BJ (cell line): ENCODE data around the gene SMIM3. TPM values are rescaled to one million over a fixed set of nuclear protein-coding genes. Genes with fewer than 3 reads are reported as not detected.
A peak's percentile ranks its signal among the peaks of the same experiment; 100 is the strongest.

Experiments
- CTCF ChIA-PET: fragments of 350-600 bp; formaldehyde crosslinking; extraction: SDS; loops from one replicate; lab custom pipeline; 2021; ENCODE audit warnings: antibody characterized with exemption, inconsistent platforms; lab: Yijun Ruan, JAX
- POLR2A ChIA-PET: fragments of 300-600 bp; sonication (Branson Sonifier 250); formaldehyde crosslinking; extraction: SDS; loops from one replicate; lab custom pipeline; 2021; ENCODE audit warnings: antibody characterized with exemption; lab: Charles Lee
- DNase-seq: peaks from one replicate; pipeline ENCODE4 v3.0.0-alpha.2; 2011; ENCODE audit warnings: low read depth
- H3K27me3 ChIP-seq: 2 replicates; pipeline ENCODE4 v1.6.0; 2011; ENCODE audit warnings: low read length; ENCODE audit not compliant: control insufficient read depth, insufficient read depth
- H3K36me3 ChIP-seq: 2 replicates; pipeline ENCODE4 v1.5.1; 2011; ENCODE audit warnings: low read length; ENCODE audit not compliant: control insufficient read depth, insufficient read depth
- H3K4me3 ChIP-seq: 2 replicates; pipeline ENCODE4 v1.5.1; 2011; ENCODE audit warnings: low read depth, mild to moderate bottlenecking, control low read depth, low read length
- polyA plus RNA-seq: library from polyadenylated mRNA; depleted of rRNA; stranded (reverse); fragments of >200 nt; gene quantifications from 2 replicates; pipeline ENCODE4 v1.2.3, GENCODE V29; 2011
- TF ChIP-seq, protein P1 (sequence below): IDR thresholded peaks from 2 replicates; pipeline ENCODE4 v1.5.1; 2011; ENCODE audit warnings: low read depth, mild to moderate bottlenecking, control low read depth, inconsistent platforms, low read length, moderate library complexity; ENCODE audit not compliant: insufficient read depth

SMIM3 gene
- polyA plus RNA-seq, 1 experiment = 43.7 TPM

DNA sequence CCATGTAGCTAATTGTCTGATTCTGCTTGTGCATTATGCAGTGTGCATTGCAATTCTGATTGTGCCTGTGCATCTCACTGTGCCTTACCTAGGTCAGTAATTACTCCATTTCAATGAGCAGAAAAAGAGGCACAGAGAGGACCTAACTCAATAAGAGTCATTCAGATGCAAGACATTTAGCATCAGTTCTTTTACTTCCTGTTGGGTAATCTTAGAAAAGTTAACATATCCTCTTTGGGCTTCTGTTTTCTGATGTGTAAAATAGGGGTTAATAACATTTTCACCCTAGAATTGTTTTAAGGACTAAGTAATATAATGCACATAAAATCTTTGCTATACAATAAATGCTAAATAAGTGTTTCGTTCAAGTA, 12.8 kb upstream of the SMIM3 start:
- CTCF ChIA-PET = no interaction called here
- TF ChIP-seq, protein P1, sequence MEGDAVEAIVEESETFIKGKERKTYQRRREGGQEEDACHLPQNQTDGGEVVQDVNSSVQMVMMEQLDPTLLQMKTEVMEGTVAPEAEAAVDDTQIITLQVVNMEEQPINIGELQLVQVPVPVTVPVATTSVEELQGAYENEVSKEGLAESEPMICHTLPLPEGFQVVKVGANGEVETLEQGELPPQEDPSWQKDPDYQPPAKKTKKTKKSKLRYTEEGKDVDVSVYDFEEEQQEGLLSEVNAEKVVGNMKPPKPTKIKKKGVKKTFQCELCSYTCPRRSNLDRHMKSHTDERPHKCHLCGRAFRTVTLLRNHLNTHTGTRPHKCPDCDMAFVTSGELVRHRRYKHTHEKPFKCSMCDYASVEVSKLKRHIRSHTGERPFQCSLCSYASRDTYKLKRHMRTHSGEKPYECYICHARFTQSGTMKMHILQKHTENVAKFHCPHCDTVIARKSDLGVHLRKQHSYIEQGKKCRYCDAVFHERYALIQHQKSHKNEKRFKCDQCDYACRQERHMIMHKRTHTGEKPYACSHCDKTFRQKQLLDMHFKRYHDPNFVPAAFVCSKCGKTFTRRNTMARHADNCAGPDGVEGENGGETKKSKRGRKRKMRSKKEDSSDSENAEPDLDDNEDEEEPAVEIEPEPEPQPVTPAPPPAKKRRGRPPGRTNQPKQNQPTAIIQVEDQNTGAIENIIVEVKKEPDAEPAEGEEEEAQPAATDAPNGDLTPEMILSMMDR = no peak
- POLR2A ChIA-PET = no interaction called here
- Histone ChIP-seq H3K4me3 (no peak overlapping the region), H3K27me3 (no peaks in the 10 kb centered on the region), H3K36me3 (no peaks in the 10 kb centered on the region)
- no peak for DNase-seq

DNA sequence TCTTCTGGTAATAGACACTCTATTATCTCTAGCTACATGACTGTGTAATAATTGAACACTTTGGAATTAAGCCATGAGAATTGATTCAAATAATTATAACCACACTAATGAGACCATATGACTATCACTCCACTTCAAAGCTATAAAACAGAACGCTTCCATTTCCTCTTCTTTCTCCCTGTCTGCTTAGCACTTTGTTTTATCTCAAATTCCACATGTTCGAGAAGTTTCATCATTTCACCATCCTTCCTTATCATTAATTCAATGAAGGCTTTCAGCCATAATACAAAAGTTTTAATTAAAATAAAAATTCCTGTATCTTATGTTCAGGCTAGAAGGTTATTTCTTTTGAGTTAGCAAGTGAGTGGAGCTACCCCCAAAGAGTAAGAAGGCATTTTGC, 12.3 kb upstream of the SMIM3 start:
- ChIA-PET CTCF (interaction anchor here (1.2 kb wide), 1 partner anchor 12 kb away, joined by 5 read pairs; the partner anchor contains the start of gene SMIM3), POLR2A (no interaction called here)
- Histone ChIP-seq H3K27me3 (no peaks in the 10 kb centered on the region), H3K36me3 (no peaks in the 10 kb centered on the region), H3K4me3 (no peak overlapping the region)
- TF ChIP-seq, protein P1 = no peak
- no peak for DNase-seq

DNA sequence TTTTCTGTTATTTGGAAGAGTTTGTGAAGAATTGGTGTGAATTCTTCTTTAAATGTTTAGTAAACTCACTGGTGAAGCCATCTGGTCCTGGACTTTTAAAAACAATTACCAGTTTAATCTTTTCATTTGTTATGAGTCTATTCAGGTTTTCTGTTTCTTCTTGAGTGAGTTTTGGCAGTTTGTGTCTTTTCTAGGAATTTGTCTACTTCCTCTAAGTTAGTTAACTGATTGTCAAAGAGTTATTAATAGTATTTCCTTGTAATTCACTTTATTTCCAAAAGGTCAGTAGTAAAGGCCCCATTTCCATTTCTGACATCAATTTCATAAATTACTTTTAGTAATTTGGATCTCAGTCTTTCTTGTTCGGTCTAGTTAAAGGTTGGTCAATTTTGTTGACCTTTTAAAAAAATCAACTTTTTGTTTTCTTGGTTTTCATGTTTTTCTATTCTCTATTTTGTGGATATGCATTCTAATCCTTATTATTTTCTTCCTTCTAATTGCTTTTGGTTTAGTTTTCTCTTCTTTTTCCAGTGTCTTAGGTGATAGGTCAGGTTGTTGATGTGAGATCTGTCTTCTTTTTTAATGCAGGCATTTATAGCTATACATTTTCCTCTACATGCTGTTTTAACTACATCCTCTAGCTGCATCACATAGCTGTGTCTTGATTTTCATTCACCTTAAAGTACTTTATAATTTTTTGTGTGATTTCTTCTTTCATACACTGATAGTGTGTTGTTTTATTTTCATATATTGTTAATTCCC, 7.3 kb upstream of the SMIM3 start:
- H3K27me3 ChIP-seq = no peaks in the 10 kb centered on the region
- no peak for DNase-seq
- ChIA-PET POLR2A (no interaction called here), CTCF (no interaction called here)
- H3K4me3 ChIP-seq = no peak overlapping the region
- H3K36me3 ChIP-seq = no peaks in the 10 kb centered on the region
- TF ChIP-seq, protein P1 = no peak

DNA sequence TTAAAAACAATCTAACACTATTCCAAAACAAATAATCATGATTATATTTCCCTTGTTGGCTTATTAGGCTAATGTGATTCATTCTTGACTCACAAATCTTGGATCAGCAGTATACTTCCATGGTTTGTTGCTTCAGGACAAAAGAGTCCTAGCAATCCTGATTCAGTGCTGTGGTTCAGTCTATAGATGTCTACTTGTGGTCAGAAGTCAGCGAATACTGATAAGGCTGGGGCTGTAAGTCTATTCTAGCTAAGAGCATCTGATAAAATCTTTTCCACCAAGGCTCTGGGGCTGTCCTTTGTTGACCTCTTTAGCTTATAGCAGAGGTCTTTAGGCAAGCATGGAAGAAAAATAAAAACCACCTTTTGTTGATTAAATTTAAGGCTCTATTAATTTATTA, 4.4 kb upstream of the SMIM3 start:
- Histone ChIP-seq H3K36me3 (no peaks in the 10 kb centered on the region), H3K4me3 (no peak overlapping the region), H3K27me3 (no peaks in the 10 kb centered on the region)
- CTCF ChIA-PET = no interaction called here
- peak; percentile 51 for DNase-seq
- POLR2A ChIA-PET = no interaction called here
- TF ChIP-seq, protein P1 = no peak

DNA sequence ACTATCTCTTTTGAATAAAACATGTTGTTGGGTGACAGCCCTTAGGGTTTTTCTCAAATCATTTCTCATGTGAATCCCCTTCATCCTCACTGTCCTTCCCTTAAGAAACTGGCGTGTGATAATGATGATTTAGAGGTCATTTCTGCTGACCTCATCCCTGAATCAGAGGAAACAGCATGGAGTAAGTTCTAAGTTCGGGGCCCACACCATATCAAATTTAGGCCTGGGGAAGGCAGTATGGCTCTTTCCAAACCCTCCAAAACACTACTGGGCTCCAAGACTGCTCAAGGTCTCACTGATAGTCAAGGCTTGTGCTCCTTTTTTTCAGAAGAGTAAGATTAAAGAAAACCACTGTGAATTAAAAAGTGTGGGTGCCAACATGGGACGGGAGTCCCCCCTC, 872 bp upstream of the SMIM3 start:
- TF ChIP-seq, protein P1 = no peak
- Histone ChIP-seq H3K4me3 (no peak overlapping the region; the same call in 1 of the 2 replicates), H3K27me3 (no peaks in the 10 kb centered on the region), H3K36me3 (no peaks in the 10 kb centered on the region)
- DNase-seq = no peak
- ChIA-PET CTCF (interaction anchor here (1.1 to 5.7 kb wide), 4 partner anchors 16 to 77 kb away, joined by 3 to 27 read pairs (median 6); partner anchors contain the start of gene RBM22), POLR2A (no interaction called here)
